Stimulated activated naive B cell treated with anti-CD40 and anti-IgM and Interleukin-4, amounts not matched to agents 10 μg/mL and 1 μg/mL and 100 μg/mL, for 72 hours (primary cell): ENCODE data around the gene MOB1A.

Source experiments
- ATAC-seq, 2 donors: fragments of 150-1000 bp; cut with Tn5 transposase; replicated peaks; 2 replicates each; pipeline ENCODE4 v1.10.0; 2021; ENCODE audit warnings: moderate library complexity in 1 of 2
- DNase-seq: peaks from one replicate; pipeline ENCODE4 v3.0.0; 2021
- H3K27ac Mint-ChIP-seq: one replicate; pipeline ENCODE4 v1.8.0; 2022; ENCODE audit warnings: mild to moderate bottlenecking, mixed read lengths
- H3K27me3 Mint-ChIP-seq, 2 donors: one replicate each; pipeline ENCODE4 v1.8.0; 2022; ENCODE audit warnings: mixed read lengths in 2 of 2
- H3K36me3 Mint-ChIP-seq, 2 donors: one replicate each; pipeline ENCODE4 v1.8.0; 2022; ENCODE audit warnings: mixed read lengths in 2 of 2, mild to moderate bottlenecking in 1 of 2
- H3K4me1 Mint-ChIP-seq, 2 donors: one replicate each; pipeline ENCODE4 v1.8.0; 2022; ENCODE audit warnings: mixed read lengths in 2 of 2, mild to moderate bottlenecking in 1 of 2
- H3K4me3 Mint-ChIP-seq, 2 donors: one replicate each; pipeline ENCODE4 v1.8.0; 2022; ENCODE audit warnings: mild to moderate bottlenecking in 2 of 2, mixed read lengths in 2 of 2, moderate library complexity in 1 of 2
- H3K9me3 Mint-ChIP-seq, 2 donors: one replicate each; pipeline ENCODE4 v1.8.0; 2022; ENCODE audit warnings: mixed read lengths in 2 of 2, mild to moderate bottlenecking in 1 of 2

Gene MOB1A

GRCh38 chr2:74119912-74120825 is 58.5 kb downstream of the MOB1A start:
- Mint-ChIP-seq H3K4me3 (peak overlapping the region; percentile 90 to 93), H3K27ac (peak overlapping the region; percentile 97), H3K36me3 (peaks cover 10 to 14% of the 10 kb centered on the region in 2 donors), H3K27me3 (peaks cover 2 to 9% of the 10 kb centered on the region in 2 donors), H3K4me1 (peaks cover 5 to 7% of the 10 kb centered on the region in 2 donors), H3K9me3 (peaks cover 11 to 16% of the 10 kb centered on the region in 2 donors)
- DNase-seq (peak; percentile 88), ATAC-seq (peak; percentile 97 to 98)

GRCh38 chr2:74119339-74119738 is 59.3 kb downstream of the MOB1A start:
- H3K9me3 Mint-ChIP-seq, result peaks cover 12 to 16% of the 10 kb centered on the region in 2 donors
- no peak overlapping the region for H3K27ac Mint-ChIP-seq
- H3K36me3 Mint-ChIP-seq, result peaks cover 11 to 19% of the 10 kb centered on the region in 2 donors
- peaks cover 6 to 14% of the 10 kb centered on the region in 2 donors for H3K27me3 Mint-ChIP-seq
- ATAC-seq, result no peak
- DNase-seq, result no peak
- H3K4me3 Mint-ChIP-seq, result no peak overlapping the region
- H3K4me1 Mint-ChIP-seq, result peaks cover 5 to 7% of the 10 kb centered on the region in 2 donors

DNA sequence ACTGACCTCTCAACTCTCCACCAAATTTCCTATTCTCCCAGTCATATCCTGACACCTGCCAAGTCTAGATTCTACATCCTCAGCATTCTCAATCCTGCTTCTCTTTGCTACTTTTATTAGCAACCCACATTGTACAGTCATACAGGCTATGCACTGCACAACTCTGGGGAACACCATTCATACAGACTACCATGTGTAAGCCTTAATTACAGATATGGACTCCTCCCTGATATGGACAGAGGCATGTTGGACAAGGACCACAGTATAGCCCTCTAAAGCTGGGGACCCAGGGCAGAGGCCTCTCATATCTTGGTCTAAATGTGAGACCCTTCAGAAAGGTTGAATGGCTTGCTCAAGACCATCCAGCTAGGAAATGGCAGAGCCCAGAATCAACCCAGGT is 67.3 kb downstream of the MOB1A start:
- H3K27me3 Mint-ChIP-seq, result peaks cover 11 to 14% of the 10 kb centered on the region in 2 donors
- peaks cover 2 to 9% of the 10 kb centered on the region in 2 donors for H3K4me1 Mint-ChIP-seq
- peaks cover 0 to 2% of the 10 kb centered on the region in 2 donors for H3K9me3 Mint-ChIP-seq
- H3K36me3 Mint-ChIP-seq, result peaks cover 8 to 27% of the 10 kb centered on the region in 2 donors
- ATAC-seq (no peak), DNase-seq (no peak)
- H3K27ac Mint-ChIP-seq, result no peak overlapping the region
- H3K4me3 Mint-ChIP-seq, result no peak overlapping the region

DNA sequence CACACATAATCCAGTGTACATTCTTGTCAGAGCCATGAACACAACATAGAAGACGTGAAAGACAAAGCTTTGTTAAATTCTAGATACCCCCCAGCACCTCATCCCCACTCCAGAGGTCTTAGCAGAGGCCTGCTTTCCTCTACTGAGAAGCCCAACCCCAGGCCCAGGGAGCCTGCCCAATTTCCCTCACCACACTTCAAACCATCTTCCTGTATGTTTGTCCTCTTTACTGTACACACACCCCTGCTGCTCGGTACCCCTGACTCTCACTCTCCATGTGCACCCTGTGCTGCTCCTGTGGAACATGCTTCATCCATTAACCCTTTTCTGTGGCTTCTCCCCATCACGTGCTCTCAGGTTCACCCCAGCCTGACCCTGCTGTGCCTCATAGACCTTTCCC is 68.1 kb downstream of the MOB1A start:
- Mint-ChIP-seq H3K4me1 (peaks cover 2 to 9% of the 10 kb centered on the region in 2 donors), H3K36me3 (peaks cover 8 to 28% of the 10 kb centered on the region in 2 donors), H3K27me3 (peaks cover 11 to 14% of the 10 kb centered on the region in 2 donors), H3K27ac (peak overlapping the region; percentile 48), H3K4me3 (no peak overlapping the region), H3K9me3 (peaks cover 0 to 2% of the 10 kb centered on the region in 2 donors)
- DNase-seq (no peak), ATAC-seq (no peak)

DNA sequence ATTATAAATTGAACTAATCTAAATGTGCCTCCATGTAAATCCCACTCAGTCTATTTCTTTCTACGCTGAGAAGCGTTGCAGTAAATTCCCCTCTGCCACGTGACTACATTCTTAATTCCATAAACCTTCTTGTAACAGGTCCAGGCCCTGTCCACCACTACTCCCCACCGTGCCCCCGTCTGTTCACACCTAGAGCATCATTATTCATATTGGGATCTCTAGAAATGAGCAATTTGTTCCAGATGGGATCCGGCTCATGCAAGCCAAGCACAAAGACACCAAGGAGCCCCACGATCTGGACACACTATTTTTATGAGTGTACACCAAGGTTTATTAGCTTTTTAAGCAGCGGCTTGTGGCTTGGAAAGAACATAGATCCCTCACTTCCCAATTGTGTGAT is 69.1 kb downstream of the MOB1A start:
- Mint-ChIP-seq H3K4me1 (peaks cover 2 to 9% of the 10 kb centered on the region in 2 donors), H3K27ac (peak overlapping the region; percentile 38), H3K9me3 (no peaks in the 10 kb centered on the region), H3K4me3 (no peak overlapping the region), H3K36me3 (peaks cover 9 to 27% of the 10 kb centered on the region in 2 donors), H3K27me3 (peaks cover 4 to 6% of the 10 kb centered on the region in 2 donors)
- ATAC-seq (no peak), DNase-seq (no peak)

- Mint-ChIP-seq H3K4me1 (peaks cover 3 to 19% of the 10 kb centered on the region in 2 donors), H3K4me3 (no peak overlapping the region), H3K36me3 (peaks cover 15 to 38% of the 10 kb centered on the region in 2 donors), H3K27me3 (no peaks in the 10 kb centered on the region), H3K9me3 (no peaks in the 10 kb centered on the region), H3K27ac (no peak overlapping the region)
- ATAC-seq (no peak), DNase-seq (no peak)
Observed at GRCh38 chr2:74107071-74107470, 71.6 kb downstream of the MOB1A start.

- Mint-ChIP-seq H3K36me3 (peaks cover 26 to 45% of the 10 kb centered on the region in 2 donors), H3K27me3 (no peaks in the 10 kb centered on the region), H3K4me1 (peaks cover 5 to 19% of the 10 kb centered on the region in 2 donors), H3K4me3 (no peak overlapping the region), H3K9me3 (no peaks in the 10 kb centered on the region), H3K27ac (no peak overlapping the region)
- DNase-seq (no peak), ATAC-seq (no peak)
Observed at GRCh38 chr2:74105413-74105812, 73.3 kb downstream of the MOB1A start.

- no peak for DNase-seq
- H3K4me1 Mint-ChIP-seq, result peaks cover 5 to 19% of the 10 kb centered on the region in 2 donors
- H3K27me3 Mint-ChIP-seq, result no peaks in the 10 kb centered on the region
- H3K27ac Mint-ChIP-seq, result no peak overlapping the region
- peaks cover 28 to 46% of the 10 kb centered on the region in 2 donors for H3K36me3 Mint-ChIP-seq
- no peak for ATAC-seq
- no peak overlapping the region for H3K4me3 Mint-ChIP-seq
- no peaks in the 10 kb centered on the region for H3K9me3 Mint-ChIP-seq
Observed at GRCh38 chr2:74104839-74105238, 73.8 kb downstream of the MOB1A start.

DNA sequence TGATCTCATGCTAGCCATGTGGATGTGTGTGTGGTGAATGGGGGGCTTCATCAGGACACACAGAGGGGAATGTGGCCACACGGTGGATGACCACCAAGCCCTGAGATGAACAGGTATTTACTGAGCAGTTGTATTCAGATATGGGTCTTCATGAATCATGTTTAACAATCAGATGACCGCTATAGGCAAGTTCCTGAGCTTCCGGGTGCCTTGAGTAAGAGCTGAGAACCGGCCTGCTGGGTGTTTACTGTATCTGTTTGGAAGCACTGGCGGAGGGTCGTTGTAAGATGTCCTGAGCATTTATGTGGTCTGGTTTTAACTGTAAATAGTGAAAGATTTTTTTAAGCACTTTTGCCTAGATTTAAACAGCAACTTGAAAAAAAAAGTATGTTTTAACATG is 74.9 kb downstream of the MOB1A start:
- H3K4me3 Mint-ChIP-seq, result no peak overlapping the region
- H3K4me1 Mint-ChIP-seq, result peaks cover 5 to 19% of the 10 kb centered on the region in 2 donors
- ATAC-seq, result no peak
- H3K36me3 Mint-ChIP-seq, result peaks cover 37 to 53% of the 10 kb centered on the region in 2 donors
- no peak for DNase-seq
- no peak overlapping the region for H3K27ac Mint-ChIP-seq
- H3K9me3 Mint-ChIP-seq, result no peaks in the 10 kb centered on the region
- no peaks in the 10 kb centered on the region for H3K27me3 Mint-ChIP-seq
